Stimulated activated CD4-positive, alpha-beta T cell treated with anti-CD3 and anti-CD28 coated beads, Interleukin-4, amount 100 ng/mL, for 24 hours (primary cell): Measurements from ENCODE around the gene PAMR1.

Experiments
- DNase-seq: peaks from one replicate; pipeline ENCODE4 v3.0.0-alpha.2; 2020

PAMR1 gene

DNA sequence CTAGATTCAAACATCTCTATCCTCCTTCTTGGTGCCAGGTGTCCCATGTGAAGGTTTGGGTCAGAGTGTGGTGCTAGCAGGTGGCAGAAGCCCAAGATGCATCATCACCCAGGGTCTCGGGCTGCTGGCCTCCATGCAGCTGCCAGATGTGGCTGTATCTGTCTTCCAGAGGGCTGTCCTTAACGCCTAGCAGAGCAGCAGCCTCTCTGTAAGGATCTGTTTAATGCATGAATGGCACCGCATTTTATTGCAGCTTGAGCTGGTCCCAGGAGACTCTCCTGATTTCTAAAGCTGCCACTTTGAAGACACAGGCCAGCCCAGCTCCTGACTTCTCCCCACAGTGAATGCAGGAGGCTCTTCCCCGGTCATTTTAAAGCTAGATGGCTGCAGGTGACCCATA, 132.3 kb downstream of the PAMR1 start:
- no peak for DNase-seq

DNA sequence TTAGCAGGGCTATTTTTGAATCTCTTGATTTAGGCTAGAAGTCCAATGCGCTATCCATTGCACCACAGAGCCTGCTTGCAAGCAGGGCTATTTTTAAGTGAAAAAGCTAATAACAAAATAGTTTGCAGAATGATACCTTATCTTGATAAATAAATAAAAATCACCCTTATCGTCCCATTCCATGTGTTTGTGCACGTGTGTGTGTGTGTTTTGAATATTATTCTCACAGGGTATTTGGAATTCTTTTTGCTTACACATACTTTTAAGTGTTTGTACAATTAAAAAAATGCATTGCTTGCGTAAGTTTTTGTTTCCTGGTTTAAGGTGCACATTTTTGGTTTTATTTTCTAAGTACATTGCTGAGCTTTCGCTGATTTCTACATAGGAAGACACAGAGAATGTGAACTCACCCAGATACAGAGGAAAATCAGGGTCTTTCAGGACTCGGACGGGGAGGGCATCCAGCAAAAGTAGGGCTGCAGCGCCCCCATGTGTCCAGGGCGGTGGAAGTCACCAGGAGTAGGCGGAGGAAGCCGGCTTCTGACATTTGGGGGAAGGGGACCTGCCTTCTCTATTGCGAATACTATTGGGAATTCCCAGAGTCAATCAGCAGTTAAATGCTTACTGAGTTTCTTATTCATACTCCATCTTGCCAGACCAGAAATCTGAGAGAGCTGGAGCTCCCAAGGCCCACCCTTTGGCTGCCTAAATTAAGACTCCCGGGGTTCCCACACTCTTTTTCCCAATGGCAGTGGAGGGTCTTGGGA, 133.3 kb downstream of the PAMR1 start:
- DNase-seq: peak; percentile 89

DNA sequence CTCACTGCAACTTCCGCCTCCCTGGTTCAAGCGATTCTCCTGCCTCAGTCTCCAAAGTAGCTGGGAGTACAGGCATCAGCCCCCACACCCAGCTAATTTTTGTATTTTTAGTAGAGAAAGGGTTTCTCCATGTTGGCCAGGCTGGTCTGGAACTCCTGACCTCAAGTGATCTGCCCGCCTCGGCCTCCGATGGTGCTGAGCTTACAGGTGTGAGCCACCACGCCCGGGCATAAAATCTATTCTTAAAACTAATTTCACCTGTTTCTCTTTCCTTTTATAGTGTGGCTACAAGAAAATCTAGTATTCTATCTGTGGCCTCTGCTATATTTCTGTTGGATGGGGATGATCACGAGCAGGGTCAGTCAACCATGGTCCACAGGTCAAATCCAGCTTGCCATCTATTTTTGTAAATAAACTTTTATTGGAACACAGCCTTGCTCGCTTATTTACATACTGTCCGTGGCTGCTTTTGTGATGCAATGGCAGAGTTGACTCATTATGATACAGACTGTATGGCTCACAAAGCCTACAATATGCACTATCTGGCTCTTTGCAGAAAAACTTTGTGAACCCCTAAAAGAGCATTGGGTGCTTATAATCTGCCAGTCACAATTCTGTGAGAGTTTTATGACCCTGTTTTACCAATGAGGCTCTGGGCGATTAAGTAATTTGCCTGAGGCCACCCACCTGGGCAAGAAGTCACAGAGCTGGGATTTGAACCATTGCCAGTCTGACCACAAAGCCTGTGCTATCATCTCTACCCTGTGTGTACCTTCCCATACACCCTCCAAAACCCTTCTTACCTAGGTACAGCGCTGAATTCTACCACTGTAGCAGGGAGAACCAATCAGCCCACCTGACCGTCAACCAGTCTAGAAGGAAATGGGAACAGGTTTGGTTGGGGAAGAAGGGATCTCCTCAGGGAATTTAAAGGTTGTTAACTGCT, 134.4 kb downstream of the PAMR1 start:
- DNase-seq: peak; percentile 52

DNA sequence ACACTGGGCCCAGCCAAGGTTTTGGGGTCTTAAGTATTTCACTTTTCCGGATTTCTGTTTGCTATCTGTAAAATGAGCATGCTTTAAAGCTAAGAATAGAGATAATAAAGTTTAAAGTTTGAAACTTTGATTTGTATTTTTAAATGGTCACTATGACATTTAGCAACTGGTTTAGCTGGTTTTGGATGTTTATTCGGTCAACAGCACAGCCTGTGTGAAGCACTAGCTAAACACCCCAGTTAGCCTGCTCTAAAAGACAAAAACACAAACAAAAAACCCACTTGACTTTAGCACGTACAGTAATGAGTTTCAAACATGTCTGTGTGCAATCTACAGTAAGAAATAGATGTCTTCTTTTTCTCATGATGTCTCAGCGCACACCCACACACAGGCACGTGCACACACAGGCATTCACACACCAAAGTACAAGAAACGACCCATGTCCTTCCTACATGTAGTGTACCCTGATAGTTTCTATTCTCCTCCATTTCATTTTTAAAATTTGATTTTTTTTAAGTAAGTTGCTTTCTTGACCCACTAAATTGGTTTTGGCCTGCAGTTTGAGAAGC, 135.4 kb downstream of the PAMR1 start:
- DNase-seq: peak; percentile 50

DNA sequence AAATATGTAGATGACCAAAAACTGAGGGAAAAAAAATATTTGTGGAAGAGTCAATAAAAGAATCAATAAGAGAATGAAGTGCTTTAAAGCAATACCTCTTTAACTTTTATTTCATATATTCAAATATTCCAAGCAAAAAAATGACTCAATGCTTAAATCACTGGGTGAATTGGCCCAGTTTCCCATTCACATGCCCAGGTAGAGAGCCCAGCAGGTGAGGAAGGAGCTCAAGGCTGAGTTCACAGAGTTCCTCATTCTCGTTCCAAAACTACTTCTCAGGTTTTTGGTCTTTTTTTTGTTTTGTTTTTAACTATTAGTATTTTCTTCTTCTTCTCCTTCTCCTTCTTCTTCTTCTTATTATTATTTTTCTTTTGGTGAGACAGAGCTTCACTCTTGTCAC, 136.3 kb downstream of the PAMR1 start:
- DNase-seq: no peak

DNA sequence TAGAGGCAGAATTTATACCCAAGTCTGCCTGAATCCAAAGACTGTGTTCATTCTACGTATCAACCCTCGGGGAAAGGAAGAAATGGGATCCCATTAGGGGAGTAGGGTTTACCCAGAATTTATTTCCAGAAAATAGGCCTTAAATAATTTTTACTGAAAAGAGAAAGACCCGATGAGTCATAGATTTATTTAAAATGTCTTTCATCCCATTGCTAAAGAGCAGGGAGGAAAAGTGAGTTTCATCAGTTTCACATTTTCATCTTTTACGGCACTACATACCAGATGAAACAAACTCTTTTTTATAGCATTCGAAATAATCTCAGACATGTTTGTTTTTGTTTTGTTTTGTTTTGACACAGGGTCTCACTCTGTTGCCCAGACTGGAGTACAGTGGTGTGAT, 137.4 kb downstream of the PAMR1 start:
- DNase-seq: no peak

DNA sequence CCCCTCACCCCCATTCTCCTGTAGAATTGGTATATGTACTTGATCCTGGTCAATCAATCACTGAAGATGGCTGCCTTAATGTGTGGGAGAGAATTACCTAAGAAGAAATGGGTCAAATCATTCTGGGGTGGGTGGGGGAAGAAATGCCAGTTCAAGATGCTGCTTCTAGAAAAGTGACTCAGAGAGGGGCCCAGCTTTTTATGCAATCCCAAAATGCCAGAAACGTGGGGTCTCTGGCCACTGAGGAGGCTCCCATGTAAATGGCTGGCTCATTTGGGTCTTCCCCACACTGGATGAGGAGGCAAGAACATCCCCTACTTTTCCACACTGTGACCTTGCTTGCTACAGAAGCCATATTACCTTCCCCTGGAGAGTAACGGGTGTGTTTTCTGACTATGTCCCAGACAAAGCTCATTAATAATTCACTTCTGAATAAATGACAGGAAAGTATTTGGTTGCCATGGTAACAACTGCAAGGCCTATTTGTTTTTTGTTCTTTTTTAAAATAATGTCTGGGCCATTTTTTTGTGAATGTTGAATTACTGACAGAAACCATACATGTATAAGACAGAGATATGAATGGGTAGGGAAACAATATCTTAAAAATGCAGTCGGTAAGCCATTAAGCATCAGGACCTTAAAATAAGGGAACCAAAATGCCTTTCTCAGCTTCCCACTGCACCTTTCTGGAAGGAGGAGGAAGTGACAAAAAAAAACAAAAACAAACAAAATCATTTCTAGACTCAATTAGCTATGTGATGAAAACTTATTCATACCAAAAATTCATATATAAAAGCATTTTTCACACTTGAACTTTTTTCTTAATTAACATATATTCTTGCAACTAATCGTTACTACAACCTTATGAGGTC, 138.1 kb downstream of the PAMR1 start:
- DNase-seq: no peak

DNA sequence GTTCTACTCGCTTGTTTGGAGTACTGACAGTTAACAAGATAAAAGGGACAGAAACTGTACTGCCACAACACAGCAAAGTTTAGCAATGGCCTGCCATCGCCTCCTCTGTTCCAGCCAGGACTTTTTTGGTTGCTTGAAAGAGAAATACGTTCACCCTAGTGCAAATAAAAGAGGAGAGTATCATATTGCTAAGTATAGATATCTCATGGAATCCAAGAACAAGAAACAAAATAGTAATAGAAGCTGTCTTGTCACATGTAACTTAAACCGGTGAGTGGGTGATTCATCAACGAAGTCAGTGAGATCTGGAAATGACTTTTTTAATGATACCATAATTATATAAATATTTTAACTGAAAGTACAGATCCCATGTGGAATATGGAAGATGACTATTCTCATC, 141.5 kb downstream of the PAMR1 start:
- no peak for DNase-seq
